Thymus (tissue), 14 donors: ENCODE measurements around the gene DDX23. TPM values are rescaled to one million over a fixed set of nuclear protein-coding genes. Genes with fewer than 3 reads are reported as not detected.

Experiments
- DNase-seq, 9 donors: peaks; one replicate each; pipeline ENCODE4 v3.0.0-alpha.2; 2013; ENCODE audit warnings: low spot score in 9 of 9, low read depth in 6 of 9, missing footprints in 1 of 9
- H3K27ac ChIP-seq, 2 donors: one replicate each; pipeline ENCODE4 v1.5.1; 2013; ENCODE audit warnings: control low read depth in 1 of 2, low read depth in 1 of 2, low read length in 1 of 2, mild to moderate bottlenecking in 1 of 2, moderate library complexity in 1 of 2
- H3K27me3 ChIP-seq, 2 donors: one replicate each; pipeline ENCODE4 v1.5.1; 2013; ENCODE audit warnings: low read length in 1 of 2; ENCODE audit not compliant: control insufficient read depth in 2 of 2, insufficient read depth in 1 of 2
- H3K36me3 ChIP-seq, 2 donors: one replicate each; pipeline ENCODE4 v1.5.1; 2013; ENCODE audit warnings: low read length in 1 of 2, mild to moderate bottlenecking in 1 of 2, moderate library complexity in 1 of 2; ENCODE audit not compliant: control insufficient read depth in 2 of 2, insufficient read depth in 2 of 2
- H3K4me1 ChIP-seq, 2 donors: one replicate each; pipeline ENCODE4 v1.5.1; 2013; ENCODE audit warnings: low read length in 2 of 2; ENCODE audit not compliant: control insufficient read depth in 2 of 2, insufficient read depth in 2 of 2
- H3K4me3 ChIP-seq, 2 donors: one replicate each; pipeline ENCODE4 v1.5.1; 2013; ENCODE audit warnings: low read length in 2 of 2, control low read depth in 1 of 2, mild to moderate bottlenecking in 1 of 2
- H3K9me3 ChIP-seq, 2 donors: one replicate each; pipeline ENCODE4 v1.5.1; 2013; ENCODE audit warnings: low read length in 1 of 2, mild to moderate bottlenecking in 1 of 2; ENCODE audit not compliant: control insufficient read depth in 2 of 2, insufficient read depth in 1 of 2
- WGBS: extraction: QIAGEN DNeasy Blood & Tissue Kit; methylation state at CpG from one replicate; pipeline ENCODE4 v1.1.7; 2013; 5-methylcytosine and 5-hydroxymethylcytosine counted together
- long read RNA-seq, 10 donors: transcript quantifications; one replicate each; lab custom pipeline, GENCODE V29; 2026
- polyA plus RNA-seq: library from polyadenylated mRNA; stranded (reverse); fragments of 200-250 nt; gene quantifications from one replicate; pipeline ENCODE4 v1.2.3, GENCODE V29; 2013
- total RNA-seq: library from RNA; stranded (reverse); fragments of 120-200 nt; gene quantifications from one replicate; pipeline ENCODE4 v1.2.4, GENCODE V29; 2013
- donor health status: healthy.

The DDX23 gene
- 96.6 TPM for total RNA-seq
- 61.3 TPM for polyA plus RNA-seq
- long read RNA-seq, donor 1, partial matches to known transcripts = 0 of 1 reads
- long read RNA-seq, donor 1, other reads (novel, unspliced or antisense) = 0 of 1 reads
- long read RNA-seq, donor 2 = 0 reads
- long read RNA-seq, donor 3, transcript DDX23-201 (17 exons, 3,248 nt) = major isoform, 8 of 20 reads
- long read RNA-seq, donor 3, partial matches to known transcripts = 12 of 20 reads
- long read RNA-seq, donor 3, other reads (novel, unspliced or antisense) = 0 of 20 reads
- long read RNA-seq, donor 4, partial matches to known transcripts = 6 of 12 reads
- long read RNA-seq, donor 4, other reads (novel, unspliced or antisense) = 0 of 12 reads
- long read RNA-seq, donor 5, transcript DDX23-201 (17 exons, 3,248 nt) = major isoform, 11 of 32 reads
- long read RNA-seq, donor 5, partial matches to known transcripts = 19 of 32 reads
- long read RNA-seq, donor 5, other reads (novel, unspliced or antisense) = 0 of 32 reads
- long read RNA-seq, donor 6, transcript DDX23-201 (17 exons, 3,248 nt) = major isoform, 7 of 13 reads
- long read RNA-seq, donor 6, partial matches to known transcripts = 5 of 13 reads
- long read RNA-seq, donor 6, other reads (novel, unspliced or antisense) = 0 of 13 reads
- long read RNA-seq, donor 7, transcript DDX23-201 (17 exons, 3,248 nt) = major isoform, 5 of 30 reads
- long read RNA-seq, donor 7, partial matches to known transcripts = 22 of 30 reads
- long read RNA-seq, donor 7, other reads (novel, unspliced or antisense) = 0 of 30 reads
- long read RNA-seq, donor 8, partial matches to known transcripts = 6 of 10 reads
- long read RNA-seq, donor 8, other reads (novel, unspliced or antisense) = 0 of 10 reads
- long read RNA-seq, donor 9, transcript DDX23-201 (17 exons, 3,248 nt) = major isoform, 5 of 5 reads
- long read RNA-seq, donor 9, partial matches to known transcripts = 0 of 5 reads
- long read RNA-seq, donor 9, other reads (novel, unspliced or antisense) = 0 of 5 reads
- long read RNA-seq, donor 10, partial matches to known transcripts = 0 of 6 reads
- long read RNA-seq, donor 10, other reads (novel, unspliced or antisense) = 0 of 6 reads

DNA sequence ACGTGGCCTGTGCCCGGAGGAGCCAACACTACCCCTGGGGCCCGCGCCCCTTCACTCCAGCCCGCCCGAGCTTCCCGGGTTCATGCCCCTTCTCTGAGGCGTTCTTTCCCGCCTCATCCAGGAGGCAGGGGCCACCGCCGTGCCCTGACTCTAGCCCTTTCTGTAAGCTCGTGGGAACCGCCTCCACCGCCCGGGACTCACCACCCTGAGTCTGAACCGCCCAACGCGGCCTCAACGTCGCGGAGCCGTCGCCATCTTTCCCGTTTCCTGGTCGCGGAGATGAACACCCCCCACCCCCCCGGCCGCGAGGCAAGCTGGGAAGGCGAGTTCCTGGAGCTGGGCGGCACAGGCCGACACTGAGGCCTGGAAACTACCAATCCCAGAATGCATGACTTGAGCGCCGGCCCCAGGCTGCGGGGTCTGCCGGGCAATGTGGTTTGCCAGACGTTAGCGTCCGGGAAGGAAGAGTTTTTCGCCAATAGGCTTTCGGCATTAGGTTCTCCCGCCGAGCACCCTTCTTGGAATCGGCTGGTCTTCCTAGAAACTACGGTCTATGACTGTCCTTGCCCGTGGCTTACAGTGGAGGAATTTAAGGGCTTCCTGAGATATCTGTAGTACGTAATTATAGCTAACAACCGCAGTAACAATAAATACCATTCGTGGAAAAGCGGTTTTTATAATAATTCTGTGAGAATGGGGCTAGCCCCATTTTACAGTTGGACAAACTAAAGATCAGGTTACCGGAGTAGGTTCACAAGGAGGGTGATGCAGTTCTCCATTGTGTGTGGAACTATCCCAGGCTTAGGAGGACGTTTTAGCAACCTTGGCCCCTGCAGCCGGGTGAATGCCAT, at the start of gene DDX23:
TSS of gene DDX23 (minus strand) at position 281 of the 851 bp plus-strand sequence. CDS start 6,381 bp downstream, outside the sequence.
- peak; percentile 88 to 97 (median 92) for DNase-seq
- H3K4me3 ChIP-seq = peak within 1 kb of the TSS; percentile 64 to 99
- peaks cover 0 to 2% of the 10 kb centered on the region in 2 donors for H3K27me3 ChIP-seq
- peak within 1 kb of the TSS; percentile 89 to 93 for H3K27ac ChIP-seq
- peaks cover 10 to 17% of the 10 kb centered on the region in 2 donors for H3K36me3 ChIP-seq
- WGBS = under 1% methylated on average over 53 of the region's 53 CpGs
- H3K9me3 ChIP-seq = no peaks in the 10 kb centered on the region
- H3K4me1 ChIP-seq = peaks cover 15 to 17% of the 10 kb centered on the region in 2 donors

DNA sequence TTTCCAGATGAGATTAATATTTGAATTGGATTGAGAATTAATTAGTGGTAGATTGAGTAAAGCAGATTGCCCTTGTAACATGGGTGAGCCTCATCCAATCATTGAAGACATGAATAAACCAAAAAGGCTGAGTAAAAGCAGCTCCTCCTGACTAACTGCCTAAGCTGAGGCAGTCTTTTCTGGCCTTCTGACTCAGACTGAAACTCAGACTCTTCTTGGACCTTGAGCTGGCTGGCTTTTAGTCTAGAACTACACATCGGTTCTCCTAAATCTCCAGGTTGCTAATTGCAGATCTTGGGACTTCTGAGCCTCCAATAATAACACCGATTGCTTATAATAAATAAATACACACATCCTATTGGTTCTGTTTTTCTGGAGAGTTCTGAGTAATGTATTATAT, 49.3 kb upstream of the DDX23 start:
- Histone ChIP-seq H3K4me3 (no peak overlapping the region), H3K27ac (no peak overlapping the region), H3K36me3 (no peaks in the 10 kb centered on the region), H3K9me3 (no peaks in the 10 kb centered on the region), H3K4me1 (peaks cover 2 to 6% of the 10 kb centered on the region in 2 donors), H3K27me3 (peaks cover 3 to 35% of the 10 kb centered on the region in 2 donors)
- WGBS = 97% methylated on average over 2 of the region's 2 CpGs
- no peak for DNase-seq

DNA sequence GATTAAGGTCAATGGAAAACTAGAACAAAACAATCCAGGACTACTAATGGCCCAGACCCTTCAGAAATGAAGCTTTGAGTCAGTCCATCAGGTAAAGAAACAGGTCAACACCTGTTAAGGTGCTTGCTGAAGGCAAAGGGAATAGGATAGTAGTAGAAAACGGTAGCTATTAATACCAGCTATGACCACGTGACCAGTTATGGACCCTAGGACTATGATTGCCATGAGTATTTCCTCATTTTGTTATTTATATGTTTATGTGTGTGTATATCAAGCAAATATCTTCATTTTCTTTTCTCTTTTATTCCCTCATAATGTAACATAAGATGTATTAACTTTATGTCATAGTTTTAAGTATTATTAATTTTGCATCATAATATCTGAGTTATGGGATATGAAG, 47.7 kb upstream of the DDX23 start:
- Histone ChIP-seq H3K4me1 (peaks cover 2 to 6% of the 10 kb centered on the region in 2 donors), H3K4me3 (no peak overlapping the region), H3K27me3 (peaks cover 0 to 24% of the 10 kb centered on the region in 2 donors), H3K36me3 (no peaks in the 10 kb centered on the region), H3K27ac (no peak overlapping the region), H3K9me3 (no peaks in the 10 kb centered on the region)
- 78% methylated on average over 2 of the region's 2 CpGs for WGBS
- no peak for DNase-seq

DNA sequence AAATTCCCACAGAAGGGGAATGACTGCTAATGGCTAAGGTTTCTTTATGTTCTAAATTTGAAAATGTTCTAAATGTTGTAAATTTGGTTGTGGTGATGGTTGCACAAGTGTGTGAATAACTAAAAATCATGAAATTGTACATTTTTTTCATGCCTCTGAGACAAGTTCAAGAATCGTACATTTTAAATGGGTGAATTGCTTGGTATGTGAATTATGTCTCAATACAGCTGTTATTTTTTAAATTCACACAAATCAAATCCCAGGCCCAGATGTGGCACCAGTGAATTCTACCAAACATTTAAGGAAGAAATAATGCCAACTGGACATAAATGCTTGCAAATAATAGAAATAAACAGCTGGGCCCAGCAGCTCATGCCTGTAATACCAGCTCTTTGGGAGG, 42.3 kb upstream of the DDX23 start:
- H3K4me1 ChIP-seq = peaks cover 0 to 10% of the 10 kb centered on the region in 2 donors
- no peak overlapping the region for H3K27ac ChIP-seq
- DNase-seq = no peak
- WGBS = 91% methylated on average over 1 of the region's 1 CpG
- H3K36me3 ChIP-seq = no peaks in the 10 kb centered on the region
- H3K27me3 ChIP-seq = peaks cover 9 to 41% of the 10 kb centered on the region in 2 donors
- H3K4me3 ChIP-seq = no peak overlapping the region
- H3K9me3 ChIP-seq = no peaks in the 10 kb centered on the region

DNA sequence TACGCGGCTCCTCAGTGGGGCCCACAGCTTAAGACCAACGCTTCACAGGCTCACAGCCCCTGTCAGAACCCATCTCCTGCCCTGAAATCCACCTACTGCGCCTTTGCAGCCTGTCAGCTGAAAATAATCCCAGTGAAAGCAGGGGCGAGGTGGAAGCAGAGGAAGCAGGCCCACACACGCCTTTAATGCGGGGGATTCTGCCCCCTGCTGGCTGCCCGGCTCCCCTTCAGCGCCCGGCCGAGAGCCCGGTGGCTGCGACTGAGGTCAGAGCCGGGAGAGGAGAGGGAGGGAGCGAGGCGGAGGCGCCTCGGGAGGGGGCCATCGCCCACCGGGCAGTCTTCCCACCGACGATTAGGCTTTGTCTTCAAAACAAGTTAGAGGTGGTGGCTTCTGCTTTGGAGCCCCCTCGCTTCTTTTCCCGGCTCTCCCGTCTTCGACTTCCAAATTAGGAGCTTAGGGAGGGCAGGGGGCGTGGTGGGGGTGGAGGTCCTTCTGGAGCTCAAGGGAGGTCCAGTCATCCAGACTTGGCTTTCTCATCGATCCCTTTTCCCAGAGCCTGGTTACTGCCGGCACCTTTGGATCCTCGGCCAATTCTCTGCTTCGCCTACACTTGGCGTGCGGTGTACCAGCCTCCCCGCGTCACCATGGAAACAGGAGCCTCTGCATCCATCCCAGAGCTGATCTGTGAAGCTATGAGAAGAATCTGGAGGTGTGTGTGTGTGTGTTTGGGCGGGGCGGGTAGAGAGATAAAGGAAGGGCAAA, 38.9 kb upstream of the DDX23 start:
- Histone ChIP-seq H3K4me3 (no peak overlapping the region), H3K27ac (no peak overlapping the region)
- DNase-seq = peak in 7 of 9 donors; percentile 32 to 75 (median 48)

DNA sequence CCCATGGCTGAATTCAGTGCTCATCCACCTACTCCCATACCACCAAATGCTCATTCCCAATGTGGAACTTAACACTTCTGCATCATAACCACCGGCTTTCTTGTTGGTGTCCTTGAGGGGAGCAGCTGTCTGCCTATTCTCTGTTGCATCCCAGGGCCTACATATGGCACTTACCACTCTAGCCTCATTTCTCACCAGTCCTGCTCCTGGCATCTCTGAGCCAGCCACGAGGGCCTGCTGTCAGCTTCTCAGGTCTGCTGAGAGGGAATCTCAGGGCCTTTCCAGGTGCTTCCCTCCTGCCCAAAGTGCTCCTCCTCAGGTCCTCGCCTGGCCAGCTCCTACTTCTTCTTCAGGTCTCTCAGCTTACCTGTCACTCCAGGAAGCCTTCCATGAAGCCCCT, 37.7 kb upstream of the DDX23 start:
- peaks cover 9 to 37% of the 10 kb centered on the region in 2 donors for H3K27me3 ChIP-seq
- no peaks in the 10 kb centered on the region for H3K36me3 ChIP-seq
- H3K9me3 ChIP-seq = no peaks in the 10 kb centered on the region
- no peak overlapping the region for H3K27ac ChIP-seq
- DNase-seq = no peak
- H3K4me1 ChIP-seq = peaks cover 0 to 10% of the 10 kb centered on the region in 2 donors
- WGBS = 96% methylated on average over 3 of the region's 3 CpGs
- no peak overlapping the region for H3K4me3 ChIP-seq

More for the DNA sequence above, 38.9 kb upstream of the DDX23 start:
- Histone ChIP-seq H3K27me3 (peaks cover 9 to 37% of the 10 kb centered on the region in 2 donors), H3K36me3 (no peaks in the 10 kb centered on the region), H3K9me3 (no peaks in the 10 kb centered on the region), H3K4me1 (peaks cover 0 to 10% of the 10 kb centered on the region in 2 donors)
- 11% methylated on average over 37 of the region's 37 CpGs for WGBS

DNA sequence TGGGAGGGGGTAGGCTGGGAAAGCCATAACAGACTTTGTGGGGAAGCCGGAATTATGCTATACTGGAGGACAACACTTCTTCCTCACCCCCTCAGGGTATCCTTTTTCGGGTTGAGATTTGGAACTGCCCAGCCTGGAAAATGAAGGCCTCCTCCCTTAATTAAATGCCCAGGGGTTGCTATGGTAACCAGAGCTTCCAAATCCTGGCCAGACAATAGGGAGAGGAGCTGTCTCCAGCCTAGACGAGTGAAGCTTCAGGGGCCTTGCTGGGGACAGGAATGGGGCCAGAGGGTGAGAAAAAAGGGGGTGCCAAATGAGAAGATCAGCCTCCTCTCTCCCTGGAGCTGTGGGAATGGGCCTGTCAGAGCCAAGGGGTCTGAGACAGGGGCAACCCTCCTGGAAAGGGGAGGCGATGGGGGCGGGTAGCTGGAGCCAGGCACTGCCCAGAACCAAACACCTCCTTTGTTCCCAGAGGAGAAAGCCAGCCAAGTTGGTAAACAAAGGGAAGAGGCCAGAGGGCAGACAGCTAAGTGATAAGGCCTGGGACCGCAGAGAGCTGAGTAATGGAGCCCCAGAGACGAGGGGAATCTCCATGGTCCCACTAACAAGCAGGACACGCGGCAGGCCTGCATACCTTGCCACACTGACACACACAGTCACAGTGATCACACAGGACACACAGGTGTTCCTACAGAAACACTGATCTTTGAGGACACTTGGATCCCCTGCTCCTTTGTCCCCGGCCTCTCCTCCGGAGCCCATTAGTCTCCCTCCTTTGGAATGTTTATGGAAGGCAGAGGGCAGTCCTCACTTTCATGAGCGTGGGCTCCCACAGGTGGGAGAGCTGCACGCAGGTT, 31.6 kb upstream of the DDX23 start:
- peaks cover 3 to 53% of the 10 kb centered on the region in 2 donors for H3K27me3 ChIP-seq
- 91% methylated on average over 13 of the region's 13 CpGs for WGBS
- DNase-seq = no peak
- no peak overlapping the region for H3K4me3 ChIP-seq
- H3K27ac ChIP-seq = no peak overlapping the region
- no peaks in the 10 kb centered on the region for H3K36me3 ChIP-seq
- no peaks in the 10 kb centered on the region for H3K4me1 ChIP-seq
- H3K9me3 ChIP-seq = no peaks in the 10 kb centered on the region
